ENCODE measurements around the gene DAO. TPM values are rescaled to one million over a fixed set of nuclear protein-coding genes. Genes with fewer than 3 reads are reported as not detected.
A peak's percentile ranks its signal among the peaks of the same experiment; 100 is the strongest.

DAO gene
- total RNA-seq, 1 donor from 2014 or later, result 0.41 TPM

DNA sequence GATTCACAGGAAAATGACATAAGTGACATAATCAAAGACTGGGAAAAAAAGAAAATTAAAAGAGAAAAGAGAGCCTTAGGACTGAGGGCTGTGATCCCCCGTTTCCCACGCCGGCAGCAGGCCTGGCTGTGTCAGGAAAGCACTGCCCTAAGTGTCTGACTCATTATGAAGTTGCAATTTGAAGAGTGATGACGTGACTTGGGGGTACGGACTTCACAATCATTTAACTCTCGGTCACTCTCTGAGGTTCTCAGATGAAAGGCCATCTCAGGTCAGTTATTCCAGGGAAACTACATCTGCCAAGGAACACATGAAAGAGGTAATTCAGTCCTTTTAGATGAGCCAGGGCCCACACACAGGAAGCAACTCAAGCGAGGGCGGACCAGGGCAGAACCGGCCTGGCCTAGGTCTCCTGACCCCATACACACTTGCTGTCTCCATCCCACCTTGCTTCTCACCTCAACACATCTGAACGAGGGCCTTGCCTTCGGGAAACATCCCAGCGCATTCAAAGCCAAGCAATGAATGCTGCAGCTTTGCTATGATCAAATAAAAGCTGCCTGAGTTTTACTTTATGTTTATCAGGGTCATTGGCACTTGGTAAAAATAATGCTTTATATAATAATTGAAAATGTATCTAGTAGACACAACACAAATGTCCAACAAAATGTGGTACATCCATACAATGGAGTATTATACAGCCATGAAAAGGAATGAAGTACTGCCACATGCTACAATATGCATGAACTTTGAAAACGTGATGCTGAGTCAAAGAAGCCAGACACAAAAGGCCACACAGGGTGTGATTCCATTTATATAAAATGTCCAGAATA is 25.2 kb upstream of the DAO start:
- peaks cover 68% of the 10 kb centered on the region for H3K4me1 Mint-ChIP-seq (ENCODE audit: unreplicated experiment)
- H3K27ac Mint-ChIP-seq (ENCODE audit: unreplicated experiment), result peak overlapping the region; percentile 76
- DNase-seq (ENCODE audit: low spot score), result no peak
- peaks cover 37% of the 10 kb centered on the region for H3K36me3 Mint-ChIP-seq (ENCODE audit: low read depth, unreplicated experiment)
- no peaks in the 10 kb centered on the region for H3K9me3 Mint-ChIP-seq (ENCODE audit: unreplicated experiment)
- H3K27me3 Mint-ChIP-seq (ENCODE audit: unreplicated experiment), result peaks cover 18% of the 10 kb centered on the region
- TF ChIP-seq, protein P1, sequence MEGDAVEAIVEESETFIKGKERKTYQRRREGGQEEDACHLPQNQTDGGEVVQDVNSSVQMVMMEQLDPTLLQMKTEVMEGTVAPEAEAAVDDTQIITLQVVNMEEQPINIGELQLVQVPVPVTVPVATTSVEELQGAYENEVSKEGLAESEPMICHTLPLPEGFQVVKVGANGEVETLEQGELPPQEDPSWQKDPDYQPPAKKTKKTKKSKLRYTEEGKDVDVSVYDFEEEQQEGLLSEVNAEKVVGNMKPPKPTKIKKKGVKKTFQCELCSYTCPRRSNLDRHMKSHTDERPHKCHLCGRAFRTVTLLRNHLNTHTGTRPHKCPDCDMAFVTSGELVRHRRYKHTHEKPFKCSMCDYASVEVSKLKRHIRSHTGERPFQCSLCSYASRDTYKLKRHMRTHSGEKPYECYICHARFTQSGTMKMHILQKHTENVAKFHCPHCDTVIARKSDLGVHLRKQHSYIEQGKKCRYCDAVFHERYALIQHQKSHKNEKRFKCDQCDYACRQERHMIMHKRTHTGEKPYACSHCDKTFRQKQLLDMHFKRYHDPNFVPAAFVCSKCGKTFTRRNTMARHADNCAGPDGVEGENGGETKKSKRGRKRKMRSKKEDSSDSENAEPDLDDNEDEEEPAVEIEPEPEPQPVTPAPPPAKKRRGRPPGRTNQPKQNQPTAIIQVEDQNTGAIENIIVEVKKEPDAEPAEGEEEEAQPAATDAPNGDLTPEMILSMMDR (IDR thresholded peaks at IDR 0.05; ENCODE audit: unreplicated experiment), result no peak
- H3K4me3 Mint-ChIP-seq (ENCODE audit: unreplicated experiment), result peak overlapping the region; percentile 98

DNA sequence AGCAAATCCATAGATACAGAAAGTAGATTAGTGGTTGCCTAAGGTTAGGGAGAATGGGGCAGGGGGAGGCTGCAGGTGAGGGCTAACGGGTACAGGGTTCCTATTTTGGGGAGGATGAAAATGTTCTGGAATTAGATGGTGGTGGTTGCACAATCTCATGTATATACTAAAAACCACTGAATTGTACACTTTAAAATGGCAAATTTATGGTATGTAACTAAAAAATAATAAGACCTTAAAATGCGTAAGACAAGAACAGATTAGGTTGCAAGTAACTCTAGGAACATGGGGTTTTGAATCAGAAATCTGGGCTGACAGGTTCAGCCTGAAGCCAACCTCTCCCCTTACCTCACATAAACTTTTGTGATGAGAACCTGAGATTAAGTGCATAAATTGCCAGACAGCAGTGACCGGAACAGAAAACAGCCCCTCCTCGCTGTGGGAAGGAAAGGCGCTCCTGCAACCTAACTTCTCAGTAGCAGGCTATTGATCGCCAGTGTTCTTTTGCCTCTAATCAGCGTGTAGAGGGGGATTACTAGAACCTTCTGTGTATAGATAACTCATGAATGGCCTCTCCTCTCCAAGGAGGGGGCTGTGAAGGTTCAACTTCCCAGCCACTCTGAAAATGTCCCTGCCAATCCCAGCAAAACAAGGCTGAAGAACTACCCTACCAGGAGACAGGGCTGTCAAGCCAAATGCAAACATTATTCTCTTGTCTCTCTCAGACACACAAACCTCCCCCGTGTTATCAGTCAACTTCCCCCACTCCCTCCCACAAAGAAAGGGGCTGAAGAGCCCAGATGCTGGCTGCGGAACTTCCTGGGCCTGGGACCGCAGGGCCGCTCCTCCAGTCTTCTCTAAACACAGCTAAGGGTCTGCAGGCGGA is 24.4 kb upstream of the DAO start:
- TF ChIP-seq, protein P1 (IDR thresholded peaks at IDR 0.05; ENCODE audit: unreplicated experiment), result no peak
- peaks cover 71% of the 10 kb centered on the region for H3K4me1 Mint-ChIP-seq (ENCODE audit: unreplicated experiment)
- no peak for DNase-seq (ENCODE audit: low spot score)
- peaks cover 18% of the 10 kb centered on the region for H3K27me3 Mint-ChIP-seq (ENCODE audit: unreplicated experiment)
- H3K4me3 Mint-ChIP-seq (ENCODE audit: unreplicated experiment), result peak overlapping the region; percentile 98
- peak overlapping the region; percentile 93 for H3K27ac Mint-ChIP-seq (ENCODE audit: unreplicated experiment)
- H3K36me3 Mint-ChIP-seq (ENCODE audit: low read depth, unreplicated experiment), result peaks cover 37% of the 10 kb centered on the region
- no peaks in the 10 kb centered on the region for H3K9me3 Mint-ChIP-seq (ENCODE audit: unreplicated experiment)

DNA sequence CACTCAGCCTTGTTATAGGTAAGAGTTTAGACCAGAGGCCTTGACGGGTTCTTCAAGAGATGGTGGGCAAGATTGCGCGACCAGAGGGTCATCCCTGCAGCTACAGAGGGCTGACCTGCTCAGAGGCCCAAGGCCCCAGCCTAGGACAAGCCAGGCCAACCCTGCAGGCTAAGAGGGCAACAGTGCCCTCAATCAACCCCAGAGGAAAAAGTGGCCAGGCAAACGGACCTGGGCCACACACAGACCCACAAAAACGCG is 23.8 kb upstream of the DAO start:
- Mint-ChIP-seq H3K36me3 (ENCODE audit: low read depth, unreplicated experiment) (peaks cover 35% of the 10 kb centered on the region), H3K27ac (ENCODE audit: unreplicated experiment) (peak overlapping the region; percentile 93), H3K4me3 (ENCODE audit: unreplicated experiment) (peak overlapping the region; percentile 98), H3K27me3 (ENCODE audit: unreplicated experiment) (peaks cover 16% of the 10 kb centered on the region), H3K4me1 (ENCODE audit: unreplicated experiment) (peaks cover 70% of the 10 kb centered on the region), H3K9me3 (ENCODE audit: unreplicated experiment) (no peaks in the 10 kb centered on the region)
- TF ChIP-seq, protein P1 (IDR thresholded peaks at IDR 0.05; ENCODE audit: unreplicated experiment), result no peak
- DNase-seq (ENCODE audit: low spot score), result no peak

DNA sequence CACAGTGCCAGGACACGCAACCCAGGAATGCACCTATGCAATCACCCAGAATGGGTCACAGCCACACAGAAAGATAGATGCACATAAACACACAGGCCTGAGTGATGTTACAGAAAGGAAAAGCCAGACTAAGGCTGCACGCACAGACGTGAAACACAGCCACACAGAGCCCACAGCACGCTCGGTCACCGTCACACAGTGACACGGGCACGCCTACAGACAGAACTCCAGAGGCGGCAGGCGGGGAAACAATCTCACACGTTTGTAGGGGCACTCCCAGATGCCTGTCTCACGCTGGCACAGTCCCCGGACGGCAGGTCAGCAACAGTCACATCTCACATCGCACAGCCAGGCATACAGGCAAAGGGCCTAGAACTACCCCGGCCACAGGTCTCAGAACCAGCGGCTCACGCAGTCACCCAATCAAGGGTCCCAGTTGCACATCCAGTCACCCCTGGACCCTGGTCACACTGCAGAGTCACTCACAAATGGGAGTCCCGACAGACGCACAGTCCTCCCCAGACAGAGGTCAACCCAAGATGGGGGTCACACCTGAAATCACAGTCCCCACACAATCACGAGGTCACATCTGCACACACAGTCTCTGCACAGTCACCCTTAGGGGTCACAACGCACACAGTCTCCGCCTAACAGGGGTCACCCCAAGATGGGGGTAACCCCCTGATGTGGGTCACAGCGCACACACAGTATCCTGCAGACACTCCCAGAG is 23.3 kb upstream of the DAO start:
- TF ChIP-seq, protein P1 (IDR thresholded peaks at IDR 0.05; ENCODE audit: unreplicated experiment), result no peak
- peak overlapping the region; percentile 98 for H3K4me3 Mint-ChIP-seq (ENCODE audit: unreplicated experiment)
- peaks cover 30% of the 10 kb centered on the region for H3K36me3 Mint-ChIP-seq (ENCODE audit: low read depth, unreplicated experiment)
- H3K4me1 Mint-ChIP-seq (ENCODE audit: unreplicated experiment), result peaks cover 65% of the 10 kb centered on the region
- H3K9me3 Mint-ChIP-seq (ENCODE audit: unreplicated experiment), result no peaks in the 10 kb centered on the region
- DNase-seq (ENCODE audit: low spot score), result peak; percentile 35
- H3K27me3 Mint-ChIP-seq (ENCODE audit: unreplicated experiment), result peaks cover 16% of the 10 kb centered on the region
- H3K27ac Mint-ChIP-seq (ENCODE audit: unreplicated experiment), result peak overlapping the region; percentile 93

Measured in endothelial cell (in vitro differentiated cells).